Stimulated activated CD4-positive, alpha-beta T cell treated with anti-CD3 and anti-CD28 coated beads, Interleukin-15, amount 100 ng/mL, for 48 hours (primary cell): ENCODE data around the gene IGSF9.

Experiments
- DNase-seq, 2 donors: peaks; one replicate each; pipeline ENCODE4 v3.0.0-alpha.2; 2020; ENCODE audit warnings: low read depth in 2 of 2

The IGSF9 gene

DNA sequence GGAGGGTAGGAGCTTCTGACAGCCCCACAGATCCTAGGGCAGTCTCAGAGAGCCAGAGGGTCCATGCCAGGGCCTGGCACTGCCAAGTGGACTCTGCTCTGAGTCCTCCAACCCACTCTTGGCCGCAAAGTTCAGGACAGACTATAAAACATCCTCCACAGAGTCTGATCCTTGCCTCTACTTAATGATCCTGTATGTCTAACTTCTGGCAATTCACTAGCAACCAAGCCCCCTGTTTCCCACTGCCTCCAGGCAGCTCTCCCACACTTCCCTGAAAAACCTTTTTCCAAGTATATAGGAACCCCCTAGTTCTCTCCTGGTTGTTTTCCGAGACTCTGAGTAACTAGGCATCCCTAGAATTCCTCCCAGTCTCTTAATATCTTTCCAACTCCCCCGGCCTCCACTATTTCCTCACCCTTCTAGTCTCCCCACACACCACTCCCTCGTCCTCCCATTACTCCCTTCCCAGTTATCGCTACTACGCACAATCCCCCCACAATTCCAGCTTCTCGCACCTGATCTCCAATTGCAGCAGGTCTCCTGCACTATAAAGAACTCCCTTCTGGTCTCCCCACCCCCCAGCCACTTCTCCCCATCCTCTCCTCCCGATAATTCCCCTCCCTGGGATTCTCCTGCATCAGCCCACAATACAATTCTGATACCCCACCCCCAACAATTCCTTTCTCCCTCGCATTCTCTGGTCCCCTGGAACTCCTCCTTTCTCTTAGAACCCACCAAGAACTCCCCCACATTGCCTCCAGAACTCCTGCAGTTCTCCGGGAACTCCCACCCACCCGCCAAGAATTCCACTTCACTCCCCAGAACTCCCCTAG is 574 bp downstream of the IGSF9 start:
- DNase-seq: no peak

DNA sequence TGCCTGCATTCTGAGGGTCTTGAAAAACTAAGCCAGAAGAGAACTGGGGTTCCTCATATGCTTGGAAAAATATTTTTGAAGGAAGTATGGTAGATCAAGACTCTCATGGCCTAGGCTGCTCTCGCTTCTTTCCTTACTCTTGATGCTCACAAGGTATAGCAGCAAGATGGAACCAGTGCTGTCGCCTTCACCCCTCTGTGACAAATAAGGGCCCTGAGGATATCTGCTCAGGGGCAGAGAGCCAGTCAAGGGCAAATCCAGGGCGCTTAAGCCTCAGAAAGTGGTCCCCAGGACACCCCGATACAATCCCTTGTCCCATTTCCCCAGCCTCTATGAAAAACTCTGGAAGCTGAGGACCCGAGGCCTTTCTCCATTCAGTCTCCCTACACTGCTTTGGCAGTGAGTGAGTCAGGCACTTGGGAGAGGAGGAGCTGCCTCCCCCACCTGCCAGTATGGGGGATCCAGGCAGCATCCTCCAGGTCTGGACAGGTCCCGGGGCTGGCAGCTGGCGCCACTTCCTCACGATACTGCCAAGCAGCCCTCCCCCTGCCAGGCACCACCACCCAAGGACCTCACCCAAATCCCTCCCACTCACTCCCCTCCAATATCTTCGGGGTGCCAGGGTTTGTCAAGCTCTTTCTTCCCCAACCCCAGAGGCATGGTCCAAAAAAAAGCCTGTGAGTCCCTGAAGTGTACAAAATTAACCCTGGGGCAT is 1.3 kb downstream of the IGSF9 start:
- no peak for DNase-seq

DNA sequence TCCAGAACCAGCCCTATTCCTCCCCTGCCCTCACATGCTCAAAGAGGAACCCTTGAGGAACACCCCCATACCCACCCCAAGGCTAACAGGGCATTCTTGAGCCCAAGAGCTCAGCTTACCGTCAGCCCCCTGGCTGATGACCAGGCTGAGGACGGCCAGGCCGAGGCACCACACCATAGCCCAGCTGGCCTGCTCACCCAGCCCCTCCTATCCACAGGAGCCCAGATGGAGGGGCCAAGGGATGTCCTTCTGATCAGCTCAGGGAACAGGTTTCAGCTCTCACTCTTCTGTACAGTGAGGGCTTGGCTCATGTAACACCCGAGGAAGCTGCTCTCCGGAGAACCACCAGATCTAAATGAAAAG is 2.2 kb downstream of the IGSF9 start:
- no peak for DNase-seq

- no peak for DNase-seq
These were observed 2.7 kb downstream of the IGSF9 start for GRCh38 chr1:159942632-159943277.

DNA sequence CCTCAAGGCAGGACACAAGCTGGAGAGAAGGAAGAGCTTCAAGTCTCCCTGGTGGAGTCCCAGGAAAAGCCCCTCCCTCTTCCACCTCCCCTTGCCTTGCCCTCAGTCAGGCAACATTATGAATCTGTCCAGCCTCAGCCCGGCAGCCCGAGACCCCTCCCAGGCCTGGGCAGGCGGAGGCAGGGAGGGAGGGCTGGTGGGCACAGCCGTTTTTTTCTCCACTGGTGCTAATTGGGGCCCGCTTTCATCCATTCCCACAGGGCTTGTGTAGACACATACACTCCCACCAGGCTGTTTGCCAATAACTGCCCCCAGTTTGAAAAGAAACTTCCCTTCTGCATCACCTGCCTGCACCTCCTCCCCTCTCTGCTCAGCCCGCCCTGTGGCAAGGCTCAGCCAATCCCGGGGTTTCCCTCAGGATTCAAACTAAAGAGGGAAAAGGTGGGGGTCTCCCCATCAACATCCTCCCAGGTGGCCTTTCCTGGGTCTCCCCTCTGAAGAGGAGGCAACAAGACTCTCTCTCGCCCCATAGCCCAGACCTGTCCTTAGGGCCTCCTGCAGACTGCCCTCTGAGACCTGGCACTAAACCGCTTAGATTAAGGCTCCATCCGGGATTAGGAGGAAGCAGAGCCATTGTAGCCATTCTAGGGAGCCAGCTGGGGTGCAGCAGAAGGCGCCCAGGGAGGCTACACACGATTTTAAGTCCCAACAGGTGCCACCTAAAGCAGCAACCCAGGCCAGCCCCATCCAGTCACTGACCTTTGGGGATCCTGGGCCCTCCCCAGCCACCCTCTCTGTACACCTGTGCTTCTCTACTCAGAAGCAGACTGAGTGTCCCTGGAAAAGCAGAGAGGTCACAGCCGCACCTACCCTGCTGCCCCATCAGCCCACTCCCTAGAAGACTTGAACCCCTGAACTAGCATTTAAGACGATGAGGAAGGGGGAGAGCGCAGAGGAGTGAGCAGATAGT is 3.5 kb downstream of the IGSF9 start:
- no peak for DNase-seq

DNA sequence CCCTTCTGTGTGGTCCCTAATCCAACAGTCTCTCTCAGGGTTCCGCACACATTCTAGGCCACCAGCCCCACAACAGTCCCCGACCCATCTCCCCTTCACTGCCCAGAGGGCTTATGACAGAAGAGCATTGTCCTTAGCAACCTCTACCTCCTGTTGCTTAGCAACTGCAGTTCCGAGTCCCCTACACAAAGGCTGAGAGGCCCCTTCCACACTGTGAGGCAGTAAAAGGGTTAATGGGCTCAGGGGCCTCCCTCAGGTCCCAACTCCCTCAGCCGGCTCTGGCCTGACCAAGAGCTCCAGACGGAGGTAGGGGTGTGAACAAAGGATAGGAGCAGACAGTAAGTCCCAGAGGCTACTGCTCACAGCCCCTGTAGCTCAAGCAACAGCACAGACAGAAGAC is 4.3 kb downstream of the IGSF9 start:
- DNase-seq: no peak

DNA sequence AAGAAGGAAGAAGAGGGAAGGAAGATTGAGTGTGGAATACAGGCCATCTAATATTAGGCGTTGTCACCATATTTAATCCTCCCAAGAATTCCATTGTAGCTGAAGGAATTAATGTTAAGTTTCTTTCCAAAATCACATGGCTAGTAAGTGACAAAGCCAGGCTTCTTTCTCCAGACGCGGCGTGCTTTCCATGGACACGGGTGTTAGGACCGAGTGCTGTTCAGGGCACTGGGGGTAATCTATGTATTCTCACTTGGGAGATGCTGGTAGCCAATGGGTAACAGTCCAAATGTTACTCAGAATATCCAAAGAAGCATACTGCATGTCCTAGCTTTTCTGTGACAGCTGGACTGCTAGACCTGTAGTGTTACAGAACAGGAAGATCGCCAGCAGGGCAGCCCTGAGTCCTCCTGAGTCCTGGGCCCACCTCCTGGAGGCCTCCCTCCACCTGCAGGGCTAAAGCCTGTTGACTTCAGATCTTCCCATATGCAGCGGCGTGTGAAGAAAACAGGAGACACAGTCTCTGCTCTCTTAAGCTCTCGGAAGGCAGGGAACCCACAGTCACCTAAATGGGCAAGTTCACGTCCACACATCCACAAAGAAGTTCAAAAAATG is 5.3 kb downstream of the IGSF9 start:
- no peak for DNase-seq

- no peak for DNase-seq
These were observed 5.8 kb downstream of the IGSF9 start for GRCh38 chr1:159939678-159940002.

DNA sequence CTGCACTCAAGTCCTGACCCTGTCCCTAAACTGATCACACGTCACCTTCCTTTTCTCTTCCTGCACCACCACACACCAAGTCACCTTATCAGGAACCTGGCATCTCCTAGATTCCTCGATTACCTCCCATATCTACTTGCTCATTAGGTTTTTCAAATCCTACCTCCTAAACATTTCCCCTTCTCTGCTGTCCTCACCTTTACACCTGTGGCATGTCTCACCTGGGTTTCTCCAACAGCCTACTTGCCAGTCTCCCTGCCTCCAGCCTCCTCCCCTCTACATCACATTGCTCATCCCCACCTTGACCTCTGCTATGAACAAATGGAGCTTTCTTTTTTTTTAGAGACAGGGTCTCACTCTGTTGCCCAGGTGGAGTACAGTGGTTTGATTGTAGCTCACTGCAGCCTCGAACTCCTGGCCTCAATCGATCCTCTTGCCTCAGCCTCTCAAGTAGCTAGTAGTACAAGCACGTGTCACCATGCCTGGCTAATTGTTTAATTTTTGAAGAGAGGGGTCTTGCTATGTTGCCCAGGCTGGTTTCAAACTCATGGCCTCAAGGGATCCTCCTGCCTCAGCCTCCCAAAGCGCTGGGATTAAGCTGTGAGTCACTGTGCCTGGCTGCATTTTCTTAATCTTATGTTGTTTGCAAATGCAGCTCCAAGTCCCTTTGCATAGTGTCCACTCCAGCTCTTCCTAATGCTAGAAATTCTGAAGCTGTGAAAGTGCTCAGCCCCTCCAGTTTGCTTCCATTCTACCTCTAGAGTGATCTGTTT is 6.3 kb downstream of the IGSF9 start:
- no peak for DNase-seq

DNA sequence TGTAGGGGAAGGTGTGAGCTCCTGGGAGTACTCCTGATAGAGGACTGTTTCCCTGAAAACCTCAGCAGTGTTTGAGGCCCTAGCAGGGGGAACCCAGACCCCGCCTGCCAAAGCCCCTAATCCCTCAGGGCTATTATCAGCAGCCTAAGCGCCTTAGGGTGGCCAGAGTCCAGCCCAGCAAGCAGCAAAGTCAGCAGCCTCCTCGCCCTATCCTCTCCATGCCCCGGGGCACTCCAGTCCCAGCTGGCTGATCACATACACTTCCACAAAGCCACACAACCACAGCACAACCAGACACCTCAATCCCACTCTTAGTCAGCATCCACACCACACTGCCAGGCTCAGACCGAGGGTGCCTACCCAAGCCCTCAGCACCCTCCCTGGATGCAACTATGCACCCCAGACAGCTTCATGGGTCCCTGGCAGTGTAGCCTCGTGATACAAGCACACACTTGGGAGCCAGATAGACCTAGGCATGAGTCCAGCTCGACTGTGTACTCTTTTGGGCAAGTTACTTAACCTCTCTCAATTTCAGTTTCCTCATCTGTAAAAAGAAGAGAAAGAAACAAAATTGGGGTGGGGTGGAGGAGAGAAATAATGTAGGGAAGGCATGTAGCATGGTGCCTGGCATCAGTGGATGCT is 7.1 kb downstream of the IGSF9 start:
- no peak for DNase-seq

- no peak for DNase-seq
These were observed 8.2 kb downstream of the IGSF9 start for GRCh38 chr1:159937054-159937750.

DNA sequence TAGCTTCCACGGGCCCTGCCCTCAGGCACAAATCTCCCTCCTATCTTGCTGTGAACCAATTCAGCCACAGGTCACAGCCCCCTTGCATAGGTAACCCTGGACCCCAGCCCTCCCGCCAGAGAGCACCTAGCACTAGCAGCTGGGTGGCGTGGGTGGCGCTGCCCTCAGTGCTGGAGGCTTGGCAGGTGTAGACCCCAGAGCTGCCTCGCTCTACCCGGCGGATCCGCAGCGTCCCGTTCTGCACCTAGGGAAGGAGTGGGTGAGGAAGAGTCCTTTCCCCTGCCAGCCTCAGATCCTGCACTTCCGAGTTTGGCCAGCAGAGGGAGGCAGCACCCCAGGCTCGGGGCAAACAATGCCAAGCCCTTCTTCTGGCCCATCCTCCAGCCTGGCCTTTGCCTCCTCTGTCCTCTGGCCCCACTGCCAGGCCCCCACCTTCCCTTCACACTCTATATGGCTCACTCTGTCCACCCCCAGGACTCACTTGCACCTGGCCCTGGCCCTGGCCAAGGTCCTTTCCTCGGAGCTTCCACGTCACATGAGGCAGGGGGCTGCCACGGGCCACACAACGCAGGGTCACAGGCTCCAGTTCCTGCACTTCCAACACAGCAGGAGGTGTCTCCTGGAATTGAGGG is 9.0 kb downstream of the IGSF9 start:
- DNase-seq: peak; percentile 57 to 77

- DNase-seq: no peak
These were observed 9.6 kb downstream of the IGSF9 start for GRCh38 chr1:159935719-159936272.

- DNase-seq: no peak
These were observed 10.1 kb downstream of the IGSF9 start for GRCh38 chr1:159935305-159935704.

DNA sequence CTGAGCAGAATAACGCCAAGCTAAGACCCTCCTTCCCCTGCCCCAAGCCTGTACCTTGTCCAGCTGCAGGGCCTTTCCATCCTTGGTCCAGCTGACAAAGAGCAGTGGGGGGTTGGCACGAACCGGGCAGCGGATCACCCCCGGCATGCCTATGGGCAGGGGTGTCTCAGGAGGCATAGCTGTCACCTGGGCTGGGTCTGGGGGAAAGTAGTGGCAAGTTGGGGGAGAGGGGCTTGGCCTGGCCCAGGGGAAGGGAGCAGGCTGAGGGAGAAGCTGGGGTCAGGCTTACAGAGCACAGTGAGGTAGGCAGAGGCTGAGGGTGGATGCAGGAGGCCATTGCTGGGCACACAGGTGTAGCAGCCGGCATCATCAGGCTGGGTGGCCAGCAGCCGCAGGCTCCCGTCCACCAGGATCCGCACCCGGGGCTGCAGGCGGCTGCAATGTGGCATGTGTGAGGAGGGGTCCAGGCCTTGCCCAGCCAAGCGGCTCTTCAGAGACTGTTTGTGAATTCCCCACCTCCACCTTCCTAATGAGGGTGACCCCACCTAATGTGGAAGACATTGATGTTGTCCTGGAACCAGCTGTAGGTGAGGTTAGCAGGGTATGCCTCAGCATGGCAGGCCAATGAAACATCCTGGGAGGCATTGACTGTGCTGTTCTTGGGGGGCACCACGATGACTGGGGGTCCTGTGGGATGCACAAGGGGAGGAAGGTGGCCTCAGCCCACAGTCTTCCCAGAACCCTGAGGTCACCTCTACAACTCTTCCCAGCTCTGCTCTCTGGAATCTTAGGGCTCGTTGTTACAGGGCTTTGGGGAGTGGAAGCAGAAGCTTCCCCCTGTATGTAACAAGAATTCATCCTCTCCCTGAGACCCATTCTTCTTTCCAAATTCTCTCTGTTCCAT is 11.0 kb downstream of the IGSF9 start:
- DNase-seq: no peak

DNA sequence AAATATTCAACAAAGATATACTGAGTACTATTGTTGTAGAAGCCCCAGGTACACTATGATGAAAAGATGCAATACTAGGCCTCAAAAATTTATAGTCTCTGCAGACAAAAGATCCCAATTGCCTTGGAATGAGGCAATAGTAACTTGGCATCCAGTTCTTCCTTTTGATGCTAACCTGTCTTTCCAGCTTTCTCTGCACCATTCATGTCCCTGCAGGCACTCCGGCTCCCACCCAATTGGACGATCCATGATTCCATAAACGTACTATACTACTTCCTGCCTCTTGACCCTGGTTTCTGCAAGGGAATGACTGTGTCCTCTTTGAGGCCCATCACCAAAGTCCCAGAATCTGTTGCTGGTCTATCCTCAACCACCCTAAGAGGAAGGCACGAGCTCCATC is 12.1 kb downstream of the IGSF9 start:
- no peak for DNase-seq
